Spleen (tissue), 13 donors: ENCODE results near the gene AARS1. TPM values are rescaled to one million over a fixed set of nuclear protein-coding genes. Genes with fewer than 3 reads are reported as not detected.
"Not testable (repeated sequence)": the region's sequence is repeated elsewhere in the genome, so short reads cannot be mapped to it uniquely, and the experiment has no call there.

Experiments
- DNase-seq: peaks from one replicate; pipeline ENCODE4 v3.0.0-alpha.2; 2020
- H3K27ac ChIP-seq, 8 donors: fragments of 200-600 bp; sonication (generic) in 7 of 8; 1 replicate in 4 of 8; 2 replicates in 4 of 8; pipeline versions ENCODE4 v1.5.0 to v1.8.0; 2016 to 2021; ENCODE audit warnings: inconsistent platforms in 4 of 8, mild to moderate bottlenecking in 4 of 8, moderate library complexity in 1 of 8
- H3K27me3 ChIP-seq, 7 donors: fragments of 200-600 bp; sonication (generic) in 6 of 7; replicated peaks in 1 of 7; 1 replicate in 4 of 7; 2 replicates in 3 of 7; pipeline versions ENCODE4 v1.5.0 to v1.8.0; 2016 to 2021; ENCODE audit warnings: inconsistent platforms in 3 of 7, mild to moderate bottlenecking in 1 of 7
- H3K36me3 ChIP-seq, 6 donors: fragments of 200-600 bp; sonication (generic) in 5 of 6; 1 replicate in 4 of 6; 2 replicates in 2 of 6; pipeline versions ENCODE4 v1.5.0 to v1.8.0; 2016 to 2021; ENCODE audit warnings: inconsistent platforms in 2 of 6
- H3K4me1 ChIP-seq, 6 donors: fragments of 200-600 bp; sonication (generic) in 5 of 6; 1 replicate in 3 of 6; 2 replicates in 3 of 6; pipeline versions ENCODE4 v1.5.0 to v1.8.0; 2016 to 2021; ENCODE audit warnings: inconsistent platforms in 3 of 6
- H3K4me3 ChIP-seq, 8 donors: fragments of 200-600 bp; sonication (generic) in 7 of 8; 1 replicate in 4 of 8; 2 replicates in 4 of 8; pipeline versions ENCODE4 v1.5.0 to v1.8.0; 2016 to 2021; ENCODE audit warnings: inconsistent platforms in 4 of 8, mild to moderate bottlenecking in 4 of 8, moderate library complexity in 2 of 8
- H3K9me3 ChIP-seq, 8 donors: fragments of 200-600 bp; sonication (generic) in 7 of 8; 1 replicate in 4 of 8; 2 replicates in 4 of 8; pipeline versions ENCODE4 v1.5.0 to v1.8.0; 2016 to 2021; ENCODE audit warnings: inconsistent platforms in 4 of 8
- CTCF ChIP-seq, 11 experiments: fragments of 200-600 bp in 7 of 11; fragments of 450-650 bp in 4 of 11; sonication (generic) in 4 of 11; IDR thresholded peaks in 8 of 11; conservative IDR thresholded peaks in 3 of 11; 1 replicate in 7 of 11; 2 replicates in 4 of 11; pipeline versions ENCODE4 v1.4.0 to v1.8.0; 2016 to 2021; ENCODE audit warnings: antibody characterized with exemption in 11 of 11, inconsistent platforms in 4 of 11, mild to moderate bottlenecking in 1 of 11
- POLR2A ChIP-seq, 3 donors: fragments of 450-650 bp; IDR thresholded peaks; one replicate each; pipeline ENCODE4 v1.5.1; 2017; ENCODE audit warnings: antibody characterized with exemption in 3 of 3, mild to moderate bottlenecking in 1 of 3
- POLR2AphosphoS5 ChIP-seq, 3 donors: sonication (generic); formaldehyde crosslinking; IDR thresholded peaks; one replicate each; pipeline ENCODE4 v1.5.1; 2017; ENCODE audit warnings: antibody characterized with exemption in 3 of 3
- WGBS, 5 donors: extraction: QIAGEN DNeasy Blood & Tissue Kit in 3 of 5; methylation state at CpG; one replicate each; pipeline versions ENCODE4 v1.1.5 to v1.1.7; 2013 to 2018; 5-methylcytosine and 5-hydroxymethylcytosine counted together
- intact Hi-C: fragments of 100-400 bp; cut with DNase I; formaldehyde crosslinking; loops from one replicate; pipeline ENCODE4 v1.15.0; 2023; ENCODE audit warnings: low total_unique reads
- long read RNA-seq, 2 donors: transcript quantifications; one replicate each; lab custom pipeline, GENCODE V29; 2026
- polyA plus RNA-seq, 3 donors: library from polyadenylated mRNA; stranded (reverse); fragments of 200-250 nt; gene quantifications; one replicate each; pipeline ENCODE4 v1.2.1, GENCODE V29; 2013
- total RNA-seq, 7 donors: library from RNA; depleted of rRNA in 3 of 7; stranded (reverse); fragments of >200 nt in 3 of 7; fragmentation: NEBNext Ultra II Directional in 4 of 7; extraction: Animal tissue kit (Norgen Biotek cat#: 25700) in 4 of 7; gene quantifications; one replicate each; pipeline versions ENCODE4 v1.1.0 to v1.2.1, GENCODE V29; 2016 to 2021
- donor health status: healthy with polysubstance abuse.
- donor health status: DM: no; HTN: no; CAD: no; lungs with moderate emphysema.
- donor health status: DM: no; HTN: no; CAD: no.
- donor health status: Bipolar disorder and iron deficiency.
- donor health status: healthy.
- donor health status: DM: no; HTN: no; CAD: no.
- donor health status: DM: yes; HTN: yes; CAD: no.

The AARS1 gene
- total RNA-seq: 10 to 100 TPM; 45.3 to 80.9 (median 52.8) TPM
- polyA plus RNA-seq: 10 to 100 TPM; 15.4 to 27.1 (median 20.4) TPM
- long read RNA-seq, donor 1, partial matches to known transcripts: 6 of 8 reads
- long read RNA-seq, donor 1, other reads (novel, unspliced or antisense): 0 of 8 reads
- long read RNA-seq, donor 2, transcript AARS-201 (21 exons, 3,477 nt): major isoform, 7 of 8 reads
- long read RNA-seq, donor 2, partial matches to known transcripts: 0 of 8 reads
- long read RNA-seq, donor 2, other reads (novel, unspliced or antisense): 0 of 8 reads

DNA sequence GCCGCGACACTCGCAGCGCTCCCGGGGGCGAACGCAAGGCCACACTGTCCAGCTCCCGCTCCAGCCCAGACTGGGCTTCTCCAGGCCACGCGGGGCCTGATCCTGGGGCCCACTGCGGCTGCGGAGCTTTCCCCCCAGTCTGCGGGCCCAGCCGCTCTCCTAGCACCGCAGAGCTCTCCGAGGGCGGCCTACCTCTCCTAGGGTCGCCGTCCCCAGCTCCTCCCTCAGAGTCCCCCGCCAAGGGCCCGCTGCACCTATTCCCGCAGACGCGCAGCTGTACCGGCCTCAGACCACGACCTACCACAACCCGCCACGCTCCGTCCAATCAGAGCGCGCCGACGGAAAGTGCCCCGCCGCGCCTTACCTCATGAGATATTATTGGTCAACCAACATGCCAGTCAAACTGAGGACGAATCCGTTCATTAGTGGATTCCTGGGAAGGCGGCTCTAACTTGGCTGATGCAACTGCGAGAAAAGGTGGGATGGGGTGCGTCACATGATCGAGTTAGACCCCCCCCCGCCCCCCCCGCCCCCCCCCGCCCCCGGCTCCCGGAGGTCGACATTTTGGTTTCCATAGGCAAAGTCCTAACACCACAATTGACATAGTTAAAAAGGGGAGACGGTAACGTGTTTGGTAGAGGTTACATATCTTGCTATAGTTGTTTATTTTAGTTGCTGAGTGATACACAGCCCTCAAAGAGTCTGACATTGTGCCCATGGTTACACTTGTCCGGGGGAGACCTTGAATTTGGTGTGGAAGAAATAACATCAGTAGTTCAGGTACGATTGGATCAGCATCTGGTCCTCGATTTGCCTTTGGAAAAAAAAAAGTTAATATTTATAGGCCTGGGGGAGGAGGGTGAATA, at the start of gene AARS1:
Gene AARS1, minus strand, starts transcription at position 278 of the 866 bp plus-strand sequence. CDS start 6,743 bp downstream, outside the sequence.
- Histone ChIP-seq H3K9me3 (no peaks in the 10 kb centered on the region), H3K27ac (peak within 1 kb of the TSS; percentile 85 to 99 (median 90)), H3K4me1 (peaks cover 0 to 46% (median 21%) of the 10 kb centered on the region in 6 donors), H3K27me3 (no peaks in the 10 kb centered on the region), H3K4me3 (peak within 1 kb of the TSS; percentile 80 to 97 (median 90)), H3K36me3 (peaks cover 0 to 11% (median 1%) of the 10 kb centered on the region in 6 donors)
- peak; percentile 96 for DNase-seq
- 1 to 2% (median 2%) methylated on average over 47 to 53 of the region's 53 CpGs for WGBS, 5 donors
- intact Hi-C loops: no loop called here
- TF ChIP-seq POLR2A (IDR thresholded peaks at IDR 0.05): peak in 1 of 3 donors; percentile 92
- TF ChIP-seq CTCF (IDR thresholded peaks at IDR 0.05 in 8 of 11, conservative IDR thresholded peaks at IDR 0.05 in 3 of 11): no peak
- peak; percentile 97 to 99 (median 98) for TF ChIP-seq POLR2AphosphoS5 (IDR thresholded peaks at IDR 0.05)

DNA sequence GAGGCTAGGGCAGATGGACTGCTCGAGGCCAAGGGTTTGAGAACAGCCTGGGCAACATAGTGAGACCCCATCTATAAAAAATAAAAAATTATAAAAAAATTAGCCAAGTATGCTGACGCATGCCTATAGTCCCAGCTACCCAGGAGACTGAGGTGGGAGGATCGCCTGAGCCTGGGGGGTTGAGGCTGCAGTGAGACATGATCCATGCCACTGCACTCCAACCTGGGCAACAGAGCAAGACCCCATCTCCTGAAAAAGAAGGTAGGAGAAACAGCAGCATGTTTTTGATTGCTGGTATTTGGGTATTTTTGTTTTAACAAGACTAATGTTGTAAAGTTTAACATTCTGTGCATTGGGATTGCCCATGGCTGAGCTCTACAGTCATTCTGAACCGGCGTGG, 48.5 kb upstream of the AARS1 start:
- no peaks in the 10 kb centered on the region for H3K4me1 ChIP-seq
- H3K27me3 ChIP-seq: no peaks in the 10 kb centered on the region
- no peak overlapping the region for H3K27ac ChIP-seq
- no peak for TF ChIP-seq POLR2AphosphoS5 (IDR thresholded peaks at IDR 0.05)
- TF ChIP-seq CTCF (IDR thresholded peaks at IDR 0.05 in 8 of 11, conservative IDR thresholded peaks at IDR 0.05 in 3 of 11): no peak
- no peak for TF ChIP-seq POLR2A (IDR thresholded peaks at IDR 0.05)
- H3K36me3 ChIP-seq: peaks cover 0 to 43% (median 32%) of the 10 kb centered on the region in 6 donors
- 92 to 99% (median 98%) methylated on average over 5 of the region's 5 CpGs for WGBS, 5 donors
- intact Hi-C loops: no loop called here
- DNase-seq: no peak
- H3K9me3 ChIP-seq: no peaks in the 10 kb centered on the region
- H3K4me3 ChIP-seq: no peak overlapping the region

GRCh38 chr16:70332728-70333127, 43.4 kb upstream of the AARS1 start:
- H3K9me3 ChIP-seq, H3K4me1 ChIP-seq, H3K27ac ChIP-seq, intact Hi-C loops, DNase-seq, H3K27me3 ChIP-seq, H3K4me3 ChIP-seq: not testable (repeated sequence)
- H3K36me3 ChIP-seq: peaks cover 0 to 93% (median 69%) of the 10 kb centered on the region in 6 donors
- WGBS, 5 donors: 59 to 81% (median 71%) methylated on average over 5 to 6 of the region's 12 CpGs

DNA sequence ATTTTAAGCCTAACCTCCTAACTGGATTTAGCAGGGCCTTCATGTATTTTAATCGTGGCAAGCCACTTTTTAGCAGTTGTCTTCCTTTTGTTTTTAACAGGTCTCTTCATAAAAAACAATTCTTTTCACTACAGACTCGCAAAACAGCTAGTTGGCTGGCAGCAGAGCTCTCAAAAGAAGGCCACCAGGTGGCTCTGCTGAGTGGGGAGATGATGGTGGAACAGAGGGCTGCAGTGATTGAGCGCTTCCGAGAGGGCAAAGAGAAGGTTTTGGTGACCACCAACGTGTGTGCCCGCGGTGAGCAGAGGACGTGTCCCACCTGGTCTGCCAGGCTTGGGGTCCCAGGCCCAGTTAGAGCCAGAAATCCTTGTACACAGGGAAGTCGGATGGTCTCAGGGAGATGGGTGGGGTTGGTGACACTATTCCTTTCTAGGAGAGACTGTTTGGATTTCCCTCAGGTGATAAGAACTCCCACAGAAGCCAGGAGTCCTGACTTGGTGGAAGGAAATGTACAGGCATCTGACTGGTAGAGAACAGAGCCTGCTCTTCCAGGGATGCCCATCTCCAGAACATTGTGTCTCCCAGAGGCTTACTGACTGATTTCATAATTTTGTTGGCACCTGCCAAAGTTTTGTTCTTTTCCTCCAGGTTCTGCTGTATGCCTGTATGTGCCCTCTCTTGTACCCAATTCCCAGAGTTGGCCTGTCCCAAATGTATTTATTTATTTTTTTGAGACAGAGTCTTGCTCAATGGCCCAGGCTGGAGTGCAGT, 42.5 kb upstream of the AARS1 start:
- Histone ChIP-seq H3K4me3 (no peak overlapping the region), H3K27me3 (no peaks in the 10 kb centered on the region), H3K27ac (no peak overlapping the region), H3K4me1 (no peaks in the 10 kb centered on the region), H3K9me3 (no peaks in the 10 kb centered on the region), H3K36me3 (peaks cover 0 to 99% (median 78%) of the 10 kb centered on the region in 6 donors)
- intact Hi-C loops: no loop called here
- TF ChIP-seq CTCF (IDR thresholded peaks at IDR 0.05 in 8 of 11, conservative IDR thresholded peaks at IDR 0.05 in 3 of 11) (peak in 7 of 11 experiments; percentile 12 to 51 (median 31)), POLR2A (IDR thresholded peaks at IDR 0.05) (no peak)
- no peak for DNase-seq
- WGBS, 5 donors: 67 to 80% (median 71%) methylated on average over 9 of the region's 9 CpGs
